SK-N-SH (cell line): ENCODE results near the gene PJA2.

Experiments
- CTCF ChIP-seq: fragments of 200-600 bp; sonication (generic); IDR thresholded peaks from 2 replicates; pipeline ENCODE4 v1.6.1; 2017; ENCODE audit warnings: antibody characterized with exemption, mild to moderate bottlenecking, moderate library complexity
- ELF1 ChIP-seq: IDR thresholded peaks from 2 replicates; pipeline ENCODE4 v1.4.0; 2012
- POLR2AphosphoS5 ChIP-seq: IDR thresholded peaks from 2 replicates; pipeline ENCODE4 v1.6.1; 2012; ENCODE audit warnings: low read depth, low read length
- REST ChIP-seq: IDR thresholded peaks from 2 replicates; pipeline ENCODE4 v1.6.1; 2012; ENCODE audit warnings: mild to moderate bottlenecking, low read depth, low read length, moderate library complexity
- RFX5 ChIP-seq: IDR thresholded peaks from 2 replicates; pipeline ENCODE4 v1.6.1; 2012; ENCODE audit warnings: mild to moderate bottlenecking, improper control_type of control experiment, low read length
- TAF1 ChIP-seq: IDR thresholded peaks from 2 replicates; pipeline ENCODE4 v1.6.1; 2012; ENCODE audit warnings: low read depth, mild to moderate bottlenecking, low read length, moderate library complexity, borderline replicate concordance

GRCh38 chr5:109298794-109299193 is 111.0 kb downstream of the PJA2 start:
- no peak for TF ChIP-seq TAF1
- no peak for TF ChIP-seq CTCF
- TF ChIP-seq POLR2AphosphoS5, result no peak
- no peak for TF ChIP-seq ELF1
- TF ChIP-seq REST, result no peak
- TF ChIP-seq RFX5, result no peak
